GM12878 (cell line): ENCODE results near the gene RSRC1. TPM values are rescaled to one million over a fixed set of nuclear protein-coding genes. Genes with fewer than 3 reads are reported as not detected.

Experiments
- ATAC-seq: fragments of 200-7000 bp; cut with Tn5 transposase; 3 replicates; pipeline ENCODE4 v1.9.1; 2020; ENCODE audit warnings: mild to moderate bottlenecking, moderate library complexity
- BruUV-seq: library from RNA; stranded (reverse); fragments of 400-500 nt; replicated peaks from 2 replicates; lab custom pipeline; 2021; lab: Mats Ljungman, UMichigan
- CTCF ChIA-PET: fragments of 300-600 bp; sonication (Branson Sonifier 250); formaldehyde crosslinking; extraction: SDS; loops from one replicate; lab custom pipeline; 2021; ENCODE audit warnings: inconsistent platforms; lab: Yijun Ruan, JAX
- POLR2A ChIA-PET: fragments of 350-600 bp; formaldehyde crosslinking; extraction: SDS; loops from one replicate; lab custom pipeline; 2021; ENCODE audit warnings: inconsistent platforms; lab: Charles Lee
- RAD21 ChIA-PET: fragments of 300-600 bp; sonication (Branson Sonifier 250); formaldehyde crosslinking; loops from one replicate; lab custom pipeline; 2023; ENCODE audit warnings: antibody characterized with exemption; ENCODE audit not compliant: unreplicated experiment; lab: Charles Lee
- SMC1A ChIA-PET: fragments of 300-600 bp; sonication (Branson Sonifier 250); formaldehyde crosslinking; loops from one replicate; lab custom pipeline; 2023; ENCODE audit not compliant: unreplicated experiment, uncharacterized antibody; lab: Charles Lee
- DNase-seq: peaks from one replicate; pipeline ENCODE4 v3.0.0-alpha.2; 2011; ENCODE audit warnings: low read depth, low spot score
- FAIRE-seq: peaks from 3 replicates; lab custom pipeline; 2011; peaks lifted over from hg19 to GRCh38; lab: Jason Lieb, UNC
- H2AFZ ChIP-seq: 2 replicates; pipeline ENCODE4 v1.6.0; 2011; ENCODE audit warnings: low read depth, low read length, control low read depth; ENCODE audit not compliant: control insufficient read depth
- H3K27ac ChIP-seq: 2 replicates; pipeline ENCODE4 v1.5.1; 2011; ENCODE audit warnings: control low read depth; ENCODE audit not compliant: control insufficient read depth, insufficient read depth
- H3K27me3 ChIP-seq, 2 experiments: replicated peaks in 1 of 2; 2 replicates each; pipeline versions ENCODE4 v1.6.0 to v1.6.1; 2011; ENCODE audit warnings: low read length in 1 of 2; ENCODE audit not compliant: control insufficient read depth in 2 of 2, insufficient read depth in 2 of 2
- H3K36me3 ChIP-seq, 2 experiments: 2 replicates each; pipeline ENCODE4 v1.5.1; 2011; ENCODE audit warnings: low read length in 1 of 2; ENCODE audit not compliant: control insufficient read depth in 2 of 2, insufficient read depth in 2 of 2
- H3K4me1 ChIP-seq: 2 replicates; pipeline ENCODE4 v1.6.1; 2011; ENCODE audit warnings: mild to moderate bottlenecking, low read length, moderate library complexity, mixed read lengths; ENCODE audit not compliant: control insufficient read depth, insufficient read depth
- H3K4me2 ChIP-seq: 2 replicates; pipeline ENCODE4 v1.6.0; 2011; ENCODE audit warnings: control low read depth; ENCODE audit not compliant: control insufficient read depth, insufficient read depth
- H3K4me3 ChIP-seq: fragments of 200-600 bp; sonication (generic); 2 replicates; pipeline ENCODE4 v1.5.1; 2016
- H3K79me2 ChIP-seq: 2 replicates; pipeline ENCODE4 v1.6.0; 2011; ENCODE audit warnings: low read length; ENCODE audit not compliant: control insufficient read depth, insufficient read depth
- H3K9ac ChIP-seq: 2 replicates; pipeline ENCODE4 v1.8.0; 2011; ENCODE audit warnings: low read length, control low read depth, mixed read lengths; ENCODE audit not compliant: control insufficient read depth, insufficient read depth
- H3K9me3 ChIP-seq: replicated peaks from 3 replicates; pipeline ENCODE4 v1.5.1; 2011; ENCODE audit warnings: mild to moderate bottlenecking, low read length; ENCODE audit not compliant: control insufficient read depth, insufficient read depth
- H4K20me1 ChIP-seq: 2 replicates; pipeline ENCODE4 v1.6.0; 2011; ENCODE audit not compliant: control insufficient read depth, insufficient read depth
- CEBPZ ChIP-seq: fragments of 150-350 bp; IDR thresholded peaks from 2 replicates; pipeline ENCODE4 v1.6.1; 2016; ENCODE audit warnings: low read depth, low read length
- CREB1 ChIP-seq: IDR thresholded peaks from 2 replicates; pipeline ENCODE4 v1.6.1; 2012; ENCODE audit warnings: low read depth, mild to moderate bottlenecking, inconsistent platforms
- EED ChIP-seq: sonication (generic); IDR thresholded peaks from 2 replicates; pipeline ENCODE4 v1.6.1; 2016; ENCODE audit warnings: antibody characterized with exemption, low read depth
- EGR1 ChIP-seq, 2 experiments: IDR thresholded peaks; 1 replicate in 1 of 2; 2 replicates in 1 of 2; pipeline ENCODE4 v1.6.1; 2011 to 2012; ENCODE audit warnings: low read depth in 2 of 2, low read length in 2 of 2, borderline replicate concordance in 1 of 2, mild to moderate bottlenecking in 1 of 2, moderate library complexity in 1 of 2
- IKZF2 ChIP-seq, 2 experiments: fragments of 450-650 bp; IDR thresholded peaks; 2 replicates each; pipeline ENCODE4 v1.6.1; 2017; ENCODE audit warnings: mild to moderate bottlenecking in 2 of 2, moderate library complexity in 2 of 2
- KDM1A ChIP-seq: fragments of 200-600 bp; sonication (generic); IDR thresholded peaks from 2 replicates; pipeline ENCODE4 v1.6.1; 2016; ENCODE audit warnings: borderline replicate concordance
- NBN ChIP-seq: fragments of 450-650 bp; IDR thresholded peaks from 2 replicates; pipeline ENCODE4 v1.6.1; 2016
- PAX8 ChIP-seq: fragments of 450-650 bp; IDR thresholded peaks from 2 replicates; pipeline ENCODE4 v1.6.1; 2017; ENCODE audit warnings: mild to moderate bottlenecking, moderate library complexity
- RFX5 ChIP-seq: IDR thresholded peaks from 2 replicates; pipeline ENCODE4 v1.6.1; 2011; ENCODE audit warnings: low read depth, low read length, improper control_type of control experiment
- SREBF1 ChIP-seq: IDR thresholded peaks from 2 replicates; pipeline ENCODE4 v1.6.1; 2012; ENCODE audit warnings: mild to moderate bottlenecking, low read length
- in situ Hi-C: fragments of 300-500 bp; cut with MboI; formaldehyde crosslinking; loops from 9 replicates; pipeline ENCODE4 v1.14.3; 2018; ENCODE audit warnings: mixed read lengths
- intact Hi-C: fragments of 100-400 bp; cut with micrococcal nuclease; formaldehyde crosslinking; loops from one replicate; pipeline ENCODE4 v1.14.2; 2022; ENCODE audit not compliant: unreplicated experiment
- polyA plus RNA-seq, 11 experiments: library from polyadenylated mRNA; depleted of rRNA in 4 of 11; unstranded in 6 of 11; stranded (reverse) in 5 of 11; fragments of >200 nt; fragmentation: Nextera tagmentation in 4 of 11; fragmentation: Illumina TruSeq in 1 of 11; extraction: Ambion mirVana in 4 of 11; extraction: Trizol in 1 of 11; gene quantifications; 1 replicate in 1 of 11; 2 replicates in 10 of 11; pipeline versions ENCODE4 v1.2.1 to v1.2.3, GENCODE V29; 2011 to 2016; ENCODE audit warnings: inconsistent platforms in 2 of 11, missing spikeins in 2 of 11, low read depth in 1 of 11
- total RNA-seq, 4 experiments: library from RNA; depleted of rRNA in 3 of 4; stranded (reverse); fragments of >200 nt in 3 of 4; fragmentation: Illumina TruSeq in 1 of 4; extraction: Trizol in 1 of 4; gene quantifications; 2 replicates each; pipeline versions ENCODE4 v1.2.1 to v1.2.3, GENCODE V29; 2013 to 2021

Gene RSRC1
- total and polyA plus RNA-seq, 10 of the 15 experiments (the other 5 are each of a cell fraction or from before 2014, with no cell fraction given), result 16.4 to 85.9 (median 42.0) TPM

GRCh38 chr3:158165730-158166129 lies 55.8 kb downstream of the RSRC1 start:
- TF ChIP-seq IKZF2 (IDR thresholded peaks at IDR 0.05), result no peak
- TF ChIP-seq EGR1 (IDR thresholded peaks at IDR 0.05; ENCODE audit: borderline replicate concordance in 1 of 2, low read depth in 2 of 2, low read length in 2 of 2), result no peak
- no peak for TF ChIP-seq CREB1
- no peak for TF ChIP-seq RFX5
- TF ChIP-seq PAX8, result no peak
- no peak for TF ChIP-seq CEBPZ
- TF ChIP-seq KDM1A, result no peak
- no peak for TF ChIP-seq EED
- TF ChIP-seq SREBF1, result no peak
- TF ChIP-seq NBN, result no peak
- TF ChIP-seq, all 136 proteins: peak for 0
- Histone ChIP-seq H3K36me3 (peaks cover 0 to 5% of the 10 kb centered on the region in 2 experiments; a peak in 1 of 4 replicates), H4K20me1 (no peaks in the 10 kb centered on the region), H2AFZ (no peak overlapping the region), H3K9me3 (no peaks in the 10 kb centered on the region), H3K79me2 (no peaks in the 10 kb centered on the region), H3K4me1 (no peaks in the 10 kb centered on the region), H3K4me3 (no peak overlapping the region), H3K9ac (no peak overlapping the region), H3K27ac (no peak overlapping the region), H3K27me3 (no peaks in the 10 kb centered on the region), H3K4me2 (no peak overlapping the region)
- SMC1A ChIA-PET, result interaction anchor here (0.9 to 3.5 kb wide), 5 partner anchors 10 to 106 kb away, joined by 3 to 17 read pairs (median 4); no protein-coding TSS in a partner anchor
- ATAC-seq (no peak), FAIRE-seq (no peak), DNase-seq (no peak)
- RAD21 ChIA-PET, result no interaction called here
- POLR2A ChIA-PET, result no interaction called here
- intact Hi-C loops (no loop called here), in situ Hi-C loops (no loop called here)
- CTCF ChIA-PET, result interaction anchor here (1.2 to 1.9 kb wide), 3 partner anchors 10 to 269 kb away, joined by 4 to 5 read pairs (median 5); no protein-coding TSS in a partner anchor
- BruUV-seq, result no TSS peak
